ENCODE measurements around the gene USP6.
"Not testable (repeated sequence)": the region's sequence is repeated elsewhere in the genome, so short reads cannot be mapped to it uniquely, and the experiment has no call there.

Gene USP6

GRCh38 chr17:5136580-5137412 is 21.0 kb downstream of the USP6 start:
- not testable (repeated sequence) for DNase-seq

GRCh38 chr17:5137511-5138197 is 21.8 kb downstream of the USP6 start:
- not testable (repeated sequence) for DNase-seq

- not testable (repeated sequence) for DNase-seq
These were observed 22.3 kb downstream of the USP6 start for GRCh38 chr17:5138198-5138544.

GRCh38 chr17:5138616-5139457 is 23.0 kb downstream of the USP6 start:
- DNase-seq: no peak

GRCh38 chr17:5139458-5139732 is 23.6 kb downstream of the USP6 start:
- no peak for DNase-seq

- not testable (repeated sequence) for DNase-seq
These were observed 27.0 kb downstream of the USP6 start for GRCh38 chr17:5142877-5143276.

- not testable (repeated sequence) for DNase-seq
These were observed 30.3 kb downstream of the USP6 start for GRCh38 chr17:5146122-5146521.

GRCh38 chr17:5160702-5161101 is 44.9 kb downstream of the USP6 start:
- DNase-seq: not testable (repeated sequence)

GRCh38 chr17:5161793-5162192 is 46.0 kb downstream of the USP6 start:
- DNase-seq: not testable (repeated sequence)

- DNase-seq: no peak
These were observed 48.6 kb downstream of the USP6 start for GRCh38 chr17:5164436-5164835.

GRCh38 chr17:5165791-5166564 is 50.1 kb downstream of the USP6 start:
- not testable (repeated sequence) for DNase-seq

GRCh38 chr17:5175027-5175426 is 59.2 kb downstream of the USP6 start:
- not testable (repeated sequence) for DNase-seq

GRCh38 chr17:5179003-5179402 is 63.2 kb downstream of the USP6 start:
- DNase-seq: no peak

- DNase-seq: no peak
These were observed 65.9 kb downstream of the USP6 start for GRCh38 chr17:5181509-5182305.

GRCh38 chr17:5182597-5183409 is 67.0 kb downstream of the USP6 start:
- no peak for DNase-seq

GRCh38 chr17:5183410-5183793 is 67.6 kb downstream of the USP6 start:
- no peak for DNase-seq

GRCh38 chr17:5184288-5184687 is 68.5 kb downstream of the USP6 start:
- peak; percentile 12 for DNase-seq

GRCh38 chr17:5191541-5192417 is 75.9 kb downstream of the USP6 start, which contains the start of gene ZNF594:
ZNF594 (minus strand) TSS chr17:5191868; CDS start chr17:5184256, 7,612 bp downstream.
- peak; percentile 99 for DNase-seq

GRCh38 chr17:5194346-5194745 is 78.5 kb downstream of the USP6 start:
- DNase-seq: no peak

GRCh38 chr17:5198472-5198871 is 82.6 kb downstream of the USP6 start:
- no peak for DNase-seq

Data from activated gamma-delta T cell (primary cell).